AG04449 (cell line): ENCODE results near the gene KRT25.

ENCODE experiments used
- CTCF ChIA-PET: fragments of 350-600 bp; formaldehyde crosslinking; extraction: SDS; loops from one replicate; lab custom pipeline; 2021; ENCODE audit warnings: antibody characterized with exemption; lab: Yijun Ruan, JAX
- POLR2A ChIA-PET: fragments of 400-600, 350-600 bp; formaldehyde crosslinking; extraction: SDS; loops from one replicate; lab custom pipeline; 2020; ENCODE audit warnings: antibody characterized with exemption, inconsistent platforms; lab: Yijun Ruan, JAX
- DNase-seq: peaks from one replicate; pipeline ENCODE4 v3.0.0-alpha.2; 2010; ENCODE audit warnings: low read depth, low spot score
- H3K4me3 ChIP-seq: 2 replicates; pipeline ENCODE4 v1.5.1; 2011; ENCODE audit warnings: low read depth, mild to moderate bottlenecking, control low read depth, low read length
- CTCF ChIP-seq: IDR thresholded peaks from one replicate; pipeline ENCODE4 v1.5.1; 2011; ENCODE audit warnings: mild to moderate bottlenecking, moderate library complexity, low read length, control low read depth, inconsistent platforms; ENCODE audit not compliant: insufficient read depth; ENCODE audit errors: missing control alignments

KRT25 gene

GRCh38 chr17:40699853-40700252 is 55.3 kb downstream of the KRT25 start:
- H3K4me3 ChIP-seq: no peak overlapping the region
- no peak for TF ChIP-seq CTCF
- POLR2A ChIA-PET: no interaction called here
- DNase-seq: no peak
- CTCF ChIA-PET: no interaction called here

- CTCF ChIA-PET: no interaction called here
- H3K4me3 ChIP-seq: no peak overlapping the region
- no peak for TF ChIP-seq CTCF
- DNase-seq: no peak
- POLR2A ChIA-PET: no interaction called here
Observed at GRCh38 chr17:40699371-40699770, 55.8 kb downstream of the KRT25 start.
